ENCODE results near the gene DNAJC11.

Gene DNAJC11

GRCh38 chr1:6701437-6702153 lies at the start of gene DNAJC11:
TSS of gene DNAJC11 (minus strand) at chr1:6701816. CDS start at chr1:6701800, 16 bp downstream.
- peak within 1 kb of the TSS; percentile 96 for H3K4me3 ChIP-seq (ENCODE audit: low read depth, low read length)
- TF ChIP-seq POLR2A (IDR thresholded peaks at IDR 0.05; ENCODE audit: extremely low read depth, insufficient read length) (peak; percentile 71), MAX (IDR thresholded peaks at IDR 0.05; ENCODE audit: low read depth, low read length) (peak; percentile 89), CTCF (IDR thresholded peaks at IDR 0.05; ENCODE audit: low read depth, low read length) (peak; percentile 26), MYC (IDR thresholded peaks at IDR 0.05; ENCODE audit: low read depth, low read length) (peak; percentile 85)
- DNase-seq (ENCODE audit: low read depth) = peak; percentile 89

- TF ChIP-seq POLR2A (IDR thresholded peaks at IDR 0.05; ENCODE audit: extremely low read depth, insufficient read length) (no peak), MAX (IDR thresholded peaks at IDR 0.05; ENCODE audit: low read depth, low read length) (no peak), MYC (IDR thresholded peaks at IDR 0.05; ENCODE audit: low read depth, low read length) (no peak)
- DNase-seq (ENCODE audit: low read depth) = no peak
- H3K4me3 ChIP-seq (ENCODE audit: low read depth, low read length) = no peak overlapping the region
Measured at GRCh38 chr1:6750490-6750889, 48.9 kb upstream of the DNAJC11 start.

GRCh38 chr1:6747674-6748073 lies 46.1 kb upstream of the DNAJC11 start:
- TF ChIP-seq CTCF (IDR thresholded peaks at IDR 0.05; ENCODE audit: low read depth, low read length) (no peak), POLR2A (IDR thresholded peaks at IDR 0.05; ENCODE audit: extremely low read depth, insufficient read length) (no peak)
- no peak overlapping the region for H3K4me3 ChIP-seq (ENCODE audit: low read depth, low read length)
- no peak for DNase-seq (ENCODE audit: low read depth)

- peak; percentile 40 for DNase-seq (ENCODE audit: low read depth)
- TF ChIP-seq MAX (IDR thresholded peaks at IDR 0.05; ENCODE audit: low read depth, low read length) (no peak), POLR2A (IDR thresholded peaks at IDR 0.05; ENCODE audit: extremely low read depth, insufficient read length) (no peak), CTCF (IDR thresholded peaks at IDR 0.05; ENCODE audit: low read depth, low read length) (no peak), MYC (IDR thresholded peaks at IDR 0.05; ENCODE audit: low read depth, low read length) (no peak)
- no peak overlapping the region for H3K4me3 ChIP-seq (ENCODE audit: low read depth, low read length)
Measured at GRCh38 chr1:6745073-6745472, 43.5 kb upstream of the DNAJC11 start.

GRCh38 chr1:6743189-6744101 lies 41.8 kb upstream of the DNAJC11 start:
- peak; percentile 27 for TF ChIP-seq MYC (IDR thresholded peaks at IDR 0.05; ENCODE audit: low read depth, low read length)
- TF ChIP-seq POLR2A (IDR thresholded peaks at IDR 0.05; ENCODE audit: extremely low read depth, insufficient read length) = no peak
- peak; percentile 57 for TF ChIP-seq MAX (IDR thresholded peaks at IDR 0.05; ENCODE audit: low read depth, low read length)
- no peak for TF ChIP-seq CTCF (IDR thresholded peaks at IDR 0.05; ENCODE audit: low read depth, low read length)

GRCh38 chr1:6742676-6743188 lies 41.1 kb upstream of the DNAJC11 start:
- peak; percentile 52 for DNase-seq (ENCODE audit: low read depth)
- H3K4me3 ChIP-seq (ENCODE audit: low read depth, low read length) = peak overlapping the region; percentile 37

More at GRCh38 chr1:6743189-6744101, 41.8 kb upstream of the DNAJC11 start:
- DNase-seq (ENCODE audit: low read depth) = peak; percentile 92
- H3K4me3 ChIP-seq (ENCODE audit: low read depth, low read length) = peak overlapping the region; percentile 37

All from NB4 (cell line).